ENCODE data around the gene SORL1.

- TF ChIP-seq POLR2A (IDR thresholded peaks at IDR 0.05; ENCODE audit: low read depth) (no peak), POLR2AphosphoS5 (IDR thresholded peaks at IDR 0.05) (no peak), EP300 (IDR thresholded peaks at IDR 0.05) (no peak)
- TF ChIP-seq, protein P1, sequence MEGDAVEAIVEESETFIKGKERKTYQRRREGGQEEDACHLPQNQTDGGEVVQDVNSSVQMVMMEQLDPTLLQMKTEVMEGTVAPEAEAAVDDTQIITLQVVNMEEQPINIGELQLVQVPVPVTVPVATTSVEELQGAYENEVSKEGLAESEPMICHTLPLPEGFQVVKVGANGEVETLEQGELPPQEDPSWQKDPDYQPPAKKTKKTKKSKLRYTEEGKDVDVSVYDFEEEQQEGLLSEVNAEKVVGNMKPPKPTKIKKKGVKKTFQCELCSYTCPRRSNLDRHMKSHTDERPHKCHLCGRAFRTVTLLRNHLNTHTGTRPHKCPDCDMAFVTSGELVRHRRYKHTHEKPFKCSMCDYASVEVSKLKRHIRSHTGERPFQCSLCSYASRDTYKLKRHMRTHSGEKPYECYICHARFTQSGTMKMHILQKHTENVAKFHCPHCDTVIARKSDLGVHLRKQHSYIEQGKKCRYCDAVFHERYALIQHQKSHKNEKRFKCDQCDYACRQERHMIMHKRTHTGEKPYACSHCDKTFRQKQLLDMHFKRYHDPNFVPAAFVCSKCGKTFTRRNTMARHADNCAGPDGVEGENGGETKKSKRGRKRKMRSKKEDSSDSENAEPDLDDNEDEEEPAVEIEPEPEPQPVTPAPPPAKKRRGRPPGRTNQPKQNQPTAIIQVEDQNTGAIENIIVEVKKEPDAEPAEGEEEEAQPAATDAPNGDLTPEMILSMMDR (IDR thresholded peaks at IDR 0.05), result no peak
Observed at GRCh38 chr11:121478895-121479697, 27.0 kb downstream of the SORL1 start.
